AG09319 (cell line): Measurements from ENCODE around the gene WDR4.
A peak's percentile ranks its signal among the peaks of the same experiment; 100 is the strongest.
"Not testable (repeated sequence)": the region's sequence is repeated elsewhere in the genome, so short reads cannot be mapped to it uniquely, and the experiment has no call there.

Experiments
- DNase-seq: peaks from one replicate; pipeline ENCODE4 v3.0.0-alpha.2; 2010; ENCODE audit warnings: low read depth; ENCODE audit errors: extremely low read depth
- CTCF ChIP-seq: IDR thresholded peaks from 2 replicates; pipeline ENCODE4 v1.5.1; 2011; ENCODE audit warnings: low read depth, mild to moderate bottlenecking, inconsistent platforms, low read length, moderate library complexity

WDR4 gene

GRCh38 chr21:42918291-42918690, 39.0 kb upstream of the WDR4 start:
- DNase-seq: no peak
- TF ChIP-seq CTCF: no peak

- DNase-seq: peak; percentile 35
- TF ChIP-seq CTCF: no peak
Measured at GRCh38 chr21:42913476-42913875, 34.1 kb upstream of the WDR4 start.

GRCh38 chr21:42911920-42912319, 32.6 kb upstream of the WDR4 start:
- DNase-seq: not testable (repeated sequence)

GRCh38 chr21:42908484-42908883, 29.1 kb upstream of the WDR4 start:
- DNase-seq: not testable (repeated sequence)

GRCh38 chr21:42906233-42906632, 26.9 kb upstream of the WDR4 start:
- no peak for DNase-seq
- TF ChIP-seq CTCF: no peak

GRCh38 chr21:42905195-42905594, 25.9 kb upstream of the WDR4 start:
- no peak for TF ChIP-seq CTCF

GRCh38 chr21:42903817-42904216, 24.5 kb upstream of the WDR4 start:
- no peak for DNase-seq
- TF ChIP-seq CTCF: no peak

More at GRCh38 chr21:42905195-42905594, 25.9 kb upstream of the WDR4 start:
- DNase-seq: no peak

- DNase-seq: no peak
- no peak for TF ChIP-seq CTCF
Measured at GRCh38 chr21:42900446-42900845, 21.1 kb upstream of the WDR4 start.
